PFSK-1 (cell line): Measurements from ENCODE around the gene MAN2A2.

Experiments
- FOXP2 ChIP-seq: optimal IDR thresholded peaks from 2 replicates; pipeline ENCODE3; 2011; ENCODE audit warnings: borderline replicate concordance, control low read depth, inconsistent platforms; ENCODE audit not compliant: insufficient read depth; ENCODE audit errors: extremely low read length, extremely low read depth
- POLR2AphosphoS5 ChIP-seq: IDR thresholded peaks from 2 replicates; pipeline ENCODE4 v1.6.1; 2012; ENCODE audit warnings: low read depth, mild to moderate bottlenecking, control low read depth, low read length, moderate library complexity
- SIN3A ChIP-seq: IDR thresholded peaks from 2 replicates; pipeline ENCODE4 v1.6.1; 2012; ENCODE audit warnings: mild to moderate bottlenecking, low read length, moderate library complexity, borderline replicate concordance; ENCODE audit not compliant: insufficient read depth
- TAF1 ChIP-seq: IDR thresholded peaks from 2 replicates; pipeline ENCODE4 v1.6.1; 2012; ENCODE audit warnings: low read length, control low read depth, borderline replicate concordance; ENCODE audit not compliant: insufficient read depth
- TF ChIP-seq, protein P1 (sequence below), 2 experiments: IDR thresholded peaks; 2 replicates each; pipeline versions ENCODE4 v1.6.1 to v1.8.0; 2011 to 2012; ENCODE audit warnings: low read depth in 2 of 2, low read length in 2 of 2, control low read depth in 1 of 2, inconsistent platforms in 1 of 2, mild to moderate bottlenecking in 1 of 2, moderate library complexity in 1 of 2; ENCODE audit not compliant: insufficient read depth in 1 of 2

- TF ChIP-seq POLR2AphosphoS5 (no peak), SIN3A (no peak), TAF1 (no peak), FOXP2 (no peak)
- TF ChIP-seq, protein P1, sequence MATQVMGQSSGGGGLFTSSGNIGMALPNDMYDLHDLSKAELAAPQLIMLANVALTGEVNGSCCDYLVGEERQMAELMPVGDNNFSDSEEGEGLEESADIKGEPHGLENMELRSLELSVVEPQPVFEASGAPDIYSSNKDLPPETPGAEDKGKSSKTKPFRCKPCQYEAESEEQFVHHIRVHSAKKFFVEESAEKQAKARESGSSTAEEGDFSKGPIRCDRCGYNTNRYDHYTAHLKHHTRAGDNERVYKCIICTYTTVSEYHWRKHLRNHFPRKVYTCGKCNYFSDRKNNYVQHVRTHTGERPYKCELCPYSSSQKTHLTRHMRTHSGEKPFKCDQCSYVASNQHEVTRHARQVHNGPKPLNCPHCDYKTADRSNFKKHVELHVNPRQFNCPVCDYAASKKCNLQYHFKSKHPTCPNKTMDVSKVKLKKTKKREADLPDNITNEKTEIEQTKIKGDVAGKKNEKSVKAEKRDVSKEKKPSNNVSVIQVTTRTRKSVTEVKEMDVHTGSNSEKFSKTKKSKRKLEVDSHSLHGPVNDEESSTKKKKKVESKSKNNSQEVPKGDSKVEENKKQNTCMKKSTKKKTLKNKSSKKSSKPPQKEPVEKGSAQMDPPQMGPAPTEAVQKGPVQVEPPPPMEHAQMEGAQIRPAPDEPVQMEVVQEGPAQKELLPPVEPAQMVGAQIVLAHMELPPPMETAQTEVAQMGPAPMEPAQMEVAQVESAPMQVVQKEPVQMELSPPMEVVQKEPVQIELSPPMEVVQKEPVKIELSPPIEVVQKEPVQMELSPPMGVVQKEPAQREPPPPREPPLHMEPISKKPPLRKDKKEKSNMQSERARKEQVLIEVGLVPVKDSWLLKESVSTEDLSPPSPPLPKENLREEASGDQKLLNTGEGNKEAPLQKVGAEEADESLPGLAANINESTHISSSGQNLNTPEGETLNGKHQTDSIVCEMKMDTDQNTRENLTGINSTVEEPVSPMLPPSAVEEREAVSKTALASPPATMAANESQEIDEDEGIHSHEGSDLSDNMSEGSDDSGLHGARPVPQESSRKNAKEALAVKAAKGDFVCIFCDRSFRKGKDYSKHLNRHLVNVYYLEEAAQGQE (IDR thresholded peaks at IDR 0.05; ENCODE audit: insufficient read depth in 1 of 2, low read depth in 2 of 2, low read length in 2 of 2), result no peak
Measured at GRCh38 chr15:90905306-90906180, 2.4 kb downstream of the MAN2A2 start.
